ENCODE data around the gene SEMA6C.

The SEMA6C gene

DNA sequence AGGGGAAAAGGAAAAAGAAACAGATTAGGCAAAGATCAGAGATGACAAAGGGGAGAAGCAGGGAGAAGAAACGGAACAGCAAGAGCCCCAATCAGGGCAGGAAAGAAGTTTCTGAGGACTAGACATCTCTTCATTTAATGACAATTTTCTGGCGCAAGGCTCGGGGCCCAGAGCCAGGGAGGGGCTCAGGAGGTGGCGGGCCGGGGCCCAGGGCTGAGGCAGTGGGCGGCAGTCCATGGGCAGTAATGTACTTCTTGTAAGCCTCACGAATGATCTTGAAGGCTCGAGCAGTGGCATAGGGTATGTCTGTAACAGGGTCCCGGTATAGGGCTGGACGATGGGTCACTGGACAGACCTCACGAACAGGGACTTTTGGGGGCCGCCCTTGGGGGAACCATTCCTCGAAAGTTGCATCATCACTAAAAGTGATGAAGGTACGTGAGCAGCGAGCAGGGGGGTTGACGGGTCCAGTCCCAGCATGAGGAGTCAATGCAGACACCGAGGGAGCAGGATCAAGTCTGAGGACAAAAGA is 30.1 kb upstream of the SEMA6C start:
- Histone ChIP-seq H3K36me3 (peaks cover 94% of the 10 kb centered on the region), H3K27ac (no peak overlapping the region), H3K9ac (no peak overlapping the region), H3K4me2 (no peak overlapping the region), H3K9me3 (no peaks in the 10 kb centered on the region), H4K20me1 (no peaks in the 10 kb centered on the region), H3K4me1 (no peaks in the 10 kb centered on the region), H3K4me3 (no peak overlapping the region), H3K27me3 (no peaks in the 10 kb centered on the region)
- TF ChIP-seq Cebpa-rat (IDR thresholded peaks at IDR 0.05), result no peak

DNA sequence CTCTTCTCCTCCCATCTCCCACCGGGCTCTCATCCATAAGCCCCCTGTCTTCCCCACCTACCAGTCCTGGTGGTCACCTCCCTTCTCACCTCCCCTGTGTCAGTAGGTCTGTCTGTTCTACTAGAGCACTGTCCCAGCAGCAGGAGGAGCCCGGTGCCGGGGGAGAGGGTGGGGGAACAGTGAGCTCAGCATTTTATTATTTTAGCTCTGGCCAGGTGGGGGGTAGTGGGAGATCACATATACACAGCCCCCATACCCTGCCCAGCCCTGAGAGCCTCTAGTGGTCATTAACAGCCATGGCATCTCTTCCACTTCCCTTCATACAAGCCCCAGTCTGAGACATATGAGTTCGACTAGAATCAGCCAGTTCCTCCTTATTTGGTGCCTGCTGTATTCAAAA is 29.4 kb upstream of the SEMA6C start, which contains the start of gene TMOD4:
TSS of gene TMOD4 (minus strand) at position 119 of the 400 bp plus-strand sequence. CDS start 1,106 bp downstream, outside the sequence.
- Histone ChIP-seq H3K9me3 (no peaks in the 10 kb centered on the region), H4K20me1 (no peaks in the 10 kb centered on the region), H3K27me3 (no peaks in the 10 kb centered on the region), H3K27ac (no peak within 1 kb of the TSS), H3K4me3 (no peak within 1 kb of the TSS), H3K36me3 (peaks cover 94% of the 10 kb centered on the region), H3K4me1 (no peaks in the 10 kb centered on the region), H3K4me2 (no peak within 1 kb of the TSS), H3K9ac (no peak within 1 kb of the TSS)
- no peak for TF ChIP-seq Cebpa-rat (IDR thresholded peaks at IDR 0.05)

DNA sequence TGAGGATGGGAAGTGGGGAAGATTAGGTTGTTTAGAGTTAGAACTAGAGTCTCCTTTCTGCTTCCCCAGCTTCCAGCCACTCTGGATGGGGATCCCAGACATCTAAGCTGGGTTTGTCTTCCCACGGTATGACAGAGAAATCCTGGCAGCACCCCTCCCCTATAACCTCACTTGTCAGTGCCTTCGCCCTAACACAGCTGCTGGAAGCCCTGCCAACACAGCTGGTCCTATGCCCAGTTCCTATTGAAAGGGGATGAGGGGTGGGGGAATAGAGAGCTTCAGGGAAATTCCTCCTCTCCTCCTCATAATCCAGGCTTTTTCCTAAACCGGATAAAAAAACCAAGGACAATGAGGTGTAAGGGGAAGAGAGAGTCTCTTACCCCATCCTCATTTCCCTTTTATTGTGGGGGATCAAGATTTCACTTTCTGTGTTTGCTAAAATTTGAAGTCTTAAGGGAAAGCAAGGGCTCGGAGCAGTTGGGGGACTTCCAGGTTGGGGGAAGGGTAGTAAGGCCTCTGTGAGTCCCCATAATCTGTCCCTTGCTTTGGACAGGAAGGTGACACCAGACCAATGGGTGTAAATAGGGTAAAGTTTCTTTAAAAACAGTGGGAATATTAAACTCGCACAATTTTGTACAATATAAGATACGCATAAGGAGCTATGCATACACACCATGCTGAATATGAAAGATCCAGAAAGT is 28.8 kb upstream of the SEMA6C start:
- no peak overlapping the region for H3K9ac ChIP-seq
- no peak overlapping the region for H3K4me3 ChIP-seq
- TF ChIP-seq Cebpa-rat (IDR thresholded peaks at IDR 0.05), result no peak
- H4K20me1 ChIP-seq, result no peaks in the 10 kb centered on the region
- H3K27me3 ChIP-seq, result no peaks in the 10 kb centered on the region
- H3K9me3 ChIP-seq, result no peaks in the 10 kb centered on the region
- no peak overlapping the region for H3K27ac ChIP-seq
- H3K36me3 ChIP-seq, result peaks cover 94% of the 10 kb centered on the region
- no peaks in the 10 kb centered on the region for H3K4me1 ChIP-seq
- H3K4me2 ChIP-seq, result no peak overlapping the region

DNA sequence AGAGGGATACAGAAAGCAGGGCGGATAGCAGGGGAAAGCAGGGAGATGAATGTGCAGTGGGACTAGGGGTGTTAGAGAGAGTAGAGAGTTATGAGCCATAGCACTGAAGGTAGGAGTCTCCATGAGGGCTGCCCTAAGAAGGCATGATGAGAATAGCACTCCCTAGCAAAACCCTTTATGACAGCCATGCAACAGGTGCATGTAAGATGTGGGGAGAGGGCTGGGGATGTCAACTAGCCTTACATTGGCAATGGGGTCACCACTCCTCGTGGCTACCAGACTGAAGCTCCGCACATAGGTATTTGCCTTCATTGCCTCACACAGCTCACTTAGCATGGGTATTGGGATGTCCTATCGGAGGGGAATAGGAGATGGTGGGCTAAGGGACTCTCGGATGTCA is 24.8 kb upstream of the SEMA6C start:
- Histone ChIP-seq H3K4me1 (peaks cover 11% of the 10 kb centered on the region), H3K9me3 (no peaks in the 10 kb centered on the region), H3K36me3 (peaks cover 85% of the 10 kb centered on the region), H3K4me2 (no peak overlapping the region), H3K4me3 (no peak overlapping the region), H3K27ac (no peak overlapping the region), H3K27me3 (no peaks in the 10 kb centered on the region), H4K20me1 (no peaks in the 10 kb centered on the region), H3K9ac (no peak overlapping the region)
- no peak for TF ChIP-seq Cebpa-rat (IDR thresholded peaks at IDR 0.05)

DNA sequence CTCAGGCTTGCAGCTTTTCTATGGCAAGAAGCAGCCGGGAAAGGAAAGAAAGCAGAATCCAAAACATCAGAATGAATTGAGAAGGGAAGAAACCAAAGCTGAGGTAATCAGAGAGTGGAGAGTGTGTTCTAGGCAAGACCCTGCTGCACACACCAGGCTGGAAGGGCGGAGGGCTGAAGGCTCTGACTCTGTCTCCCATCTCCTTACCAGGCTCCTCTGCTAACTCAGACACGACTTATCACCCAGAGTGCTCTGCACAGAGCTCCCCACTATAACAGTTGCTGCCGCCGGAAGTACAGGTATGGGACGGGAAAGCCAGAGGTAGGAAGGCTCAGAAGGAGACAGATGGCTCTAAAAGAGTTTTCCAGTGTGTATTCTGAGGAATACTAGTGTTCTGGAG is 20.7 kb upstream of the SEMA6C start:
- no peak for TF ChIP-seq Cebpa-rat (IDR thresholded peaks at IDR 0.05)
- H3K4me3 ChIP-seq, result peak overlapping the region; percentile 79
- H3K4me1 ChIP-seq, result peaks cover 33% of the 10 kb centered on the region
- H3K27me3 ChIP-seq, result no peaks in the 10 kb centered on the region
- H3K9ac ChIP-seq, result peak overlapping the region; percentile 88
- H3K36me3 ChIP-seq, result peaks cover 48% of the 10 kb centered on the region
- no peaks in the 10 kb centered on the region for H4K20me1 ChIP-seq
- 0 out of 2 replicates have a peak overlapping the region, but pooled peaks have one; percentile 79 for H3K27ac ChIP-seq
- peak overlapping the region; percentile 85 for H3K4me2 ChIP-seq
- H3K9me3 ChIP-seq, result no peaks in the 10 kb centered on the region

DNA sequence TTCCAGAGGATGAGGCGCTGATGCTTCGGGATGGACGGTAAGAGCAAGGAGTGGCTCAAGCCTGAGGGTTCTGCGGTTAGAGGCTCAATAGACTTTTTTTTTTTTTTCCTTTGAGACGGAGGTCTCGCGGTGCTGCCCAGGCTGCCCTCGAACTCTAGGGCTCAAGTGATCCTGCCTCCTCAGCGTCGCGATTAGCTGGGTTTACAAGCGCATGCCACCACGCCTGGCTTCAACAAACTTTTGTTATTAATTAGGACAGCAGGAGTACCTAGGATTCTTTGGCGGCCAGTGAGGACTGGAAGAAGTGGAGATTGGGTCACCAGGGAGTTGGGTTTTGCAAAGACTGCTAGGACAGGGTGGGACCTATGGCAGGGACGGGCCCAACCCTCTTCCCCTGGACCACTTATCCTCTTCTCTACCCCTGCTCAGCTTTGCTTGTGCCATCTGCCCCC is 20.1 kb upstream of the SEMA6C start:
- H4K20me1 ChIP-seq, result no peaks in the 10 kb centered on the region
- H3K9me3 ChIP-seq, result no peaks in the 10 kb centered on the region
- peaks cover 47% of the 10 kb centered on the region for H3K36me3 ChIP-seq
- H3K4me3 ChIP-seq, result peak overlapping the region; percentile 79
- peak overlapping the region; percentile 88 for H3K9ac ChIP-seq
- peak overlapping the region; percentile 85 for H3K4me2 ChIP-seq
- H3K27ac ChIP-seq, result peak overlapping the region; percentile 79
- no peak for TF ChIP-seq Cebpa-rat (IDR thresholded peaks at IDR 0.05)
- H3K4me1 ChIP-seq, result peaks cover 33% of the 10 kb centered on the region
- no peaks in the 10 kb centered on the region for H3K27me3 ChIP-seq

DNA sequence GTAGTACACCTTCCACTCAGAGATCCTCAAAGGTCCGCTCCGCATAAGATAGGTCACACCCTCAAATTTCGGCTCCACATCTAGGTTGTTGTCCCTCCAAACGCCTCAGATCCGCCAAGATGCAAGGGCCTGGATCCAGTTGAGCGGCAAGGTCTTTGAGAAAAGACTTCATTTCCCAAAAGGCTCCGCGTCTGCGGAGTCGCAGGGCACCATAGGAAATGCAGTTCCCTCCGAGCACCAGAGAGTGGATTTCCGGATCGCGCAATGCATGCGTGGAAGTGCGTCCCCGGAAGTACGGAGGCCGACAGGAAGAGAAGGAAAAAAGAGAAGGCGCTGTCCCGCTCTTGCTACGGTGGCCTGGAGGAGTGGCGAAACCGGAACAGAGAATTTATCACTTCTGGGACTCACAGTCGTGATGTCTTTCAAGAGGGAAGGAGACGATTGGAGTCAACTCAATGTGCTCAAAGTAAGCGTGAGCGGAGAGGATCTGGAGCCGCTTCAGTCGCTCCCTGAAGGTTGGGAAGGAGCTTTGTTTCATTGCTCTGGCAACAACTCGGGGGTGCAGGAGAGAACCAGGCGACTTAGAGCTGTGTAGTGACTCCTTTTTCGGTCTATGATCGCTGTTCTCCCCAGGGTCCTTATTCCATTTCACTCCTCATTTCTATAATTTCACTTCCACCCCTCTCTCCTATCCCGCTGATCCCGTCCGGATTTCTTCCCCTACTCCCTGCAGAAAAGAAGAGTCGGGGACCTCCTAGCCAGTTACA is 19.5 kb upstream of the SEMA6C start, which contains the start of the genes LYSMD1 and SCNM1:
TSS of gene LYSMD1 (minus strand) at position 165 of the 767 bp plus-strand sequence. CDS start 644 bp downstream, outside the sequence.
TSS of gene SCNM1 (plus strand) at position 407 of the 767 bp plus-strand sequence. CDS start at position 416, 9 bp downstream.
- H3K36me3 ChIP-seq, result peaks cover 45% of the 10 kb centered on the region
- H4K20me1 ChIP-seq, result no peaks in the 10 kb centered on the region
- H3K4me1 ChIP-seq, result peaks cover 33% of the 10 kb centered on the region
- no peaks in the 10 kb centered on the region for H3K9me3 ChIP-seq
- peak within 1 kb of the TSS; percentile 79 for H3K27ac ChIP-seq
- TF ChIP-seq Cebpa-rat (IDR thresholded peaks at IDR 0.05), result no peak
- H3K27me3 ChIP-seq, result no peaks in the 10 kb centered on the region
- peak within 1 kb of the TSS; percentile 85 for H3K4me2 ChIP-seq
- peak within 1 kb of the TSS; percentile 88 for H3K9ac ChIP-seq
- peak within 1 kb of the TSS; percentile 79 for H3K4me3 ChIP-seq

DNA sequence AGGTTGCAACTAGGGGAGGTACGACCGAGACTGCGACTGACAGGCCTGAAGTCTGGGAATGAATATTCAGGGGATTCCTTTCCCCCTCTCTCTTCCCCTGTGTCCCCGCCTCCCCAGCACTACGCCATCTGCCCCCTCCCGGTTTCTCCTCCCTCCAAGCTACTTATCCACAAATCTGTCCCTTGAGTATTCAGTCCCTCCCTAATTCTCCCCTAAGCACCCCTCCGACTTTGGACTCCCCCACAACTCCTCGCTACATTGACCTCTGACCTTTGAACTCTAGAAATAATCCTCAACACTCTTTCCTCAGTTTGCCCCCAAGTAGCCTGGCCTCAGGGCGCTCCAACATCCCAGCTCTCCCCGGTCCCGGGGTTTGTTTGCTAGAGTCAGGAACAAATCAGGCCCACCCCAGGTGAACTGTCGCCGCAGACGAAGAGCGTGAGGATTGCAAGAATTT is 18.9 kb upstream of the SEMA6C start:
- peaks cover 45% of the 10 kb centered on the region for H3K36me3 ChIP-seq
- no peak for TF ChIP-seq Cebpa-rat (IDR thresholded peaks at IDR 0.05)
- H3K4me1 ChIP-seq, result peaks cover 39% of the 10 kb centered on the region
- H3K4me2 ChIP-seq, result peak overlapping the region; percentile 85
- H3K9ac ChIP-seq, result peak overlapping the region; percentile 75
- peak overlapping the region; percentile 73 for H3K27ac ChIP-seq
- peak overlapping the region; percentile 79 for H3K4me3 ChIP-seq
- no peaks in the 10 kb centered on the region for H3K9me3 ChIP-seq
- no peaks in the 10 kb centered on the region for H4K20me1 ChIP-seq
- no peaks in the 10 kb centered on the region for H3K27me3 ChIP-seq

DNA sequence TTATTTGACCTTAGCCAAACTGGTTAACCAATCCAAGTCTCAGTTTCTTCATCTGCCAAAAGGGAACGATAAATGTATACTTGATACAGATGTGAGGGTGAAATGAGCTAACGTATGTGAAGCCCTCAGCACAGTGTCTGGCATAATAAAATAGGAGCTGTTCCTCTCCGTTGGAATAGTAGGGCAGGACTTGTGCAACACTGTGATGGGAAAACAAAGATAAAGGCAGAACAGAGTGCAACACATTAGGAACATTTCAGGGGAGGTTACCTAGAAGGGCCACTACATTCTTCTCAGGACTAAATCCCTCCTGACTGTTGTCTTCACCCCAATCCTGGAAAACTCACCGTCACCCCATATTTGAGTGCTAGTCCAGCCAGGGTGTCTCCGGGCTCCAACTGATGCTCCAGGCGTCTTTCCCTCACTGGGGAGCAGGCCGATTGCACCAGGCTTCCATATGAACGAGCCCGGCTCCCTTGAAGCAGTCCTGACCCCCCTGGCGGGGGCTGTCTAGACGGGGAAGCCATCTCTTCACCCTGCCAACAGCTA is 18.4 kb upstream of the SEMA6C start:
- Histone ChIP-seq H3K9me3 (no peaks in the 10 kb centered on the region), H3K4me3 (peak overlapping the region; percentile 79), H4K20me1 (no peaks in the 10 kb centered on the region), H3K27ac (peak overlapping the region; percentile 73), H3K4me1 (peaks cover 44% of the 10 kb centered on the region), H3K9ac (peak overlapping the region; percentile 75), H3K27me3 (no peaks in the 10 kb centered on the region), H3K36me3 (peaks cover 42% of the 10 kb centered on the region), H3K4me2 (peak overlapping the region; percentile 85)
- TF ChIP-seq Cebpa-rat (IDR thresholded peaks at IDR 0.05), result no peak

Data from BLaER1 (cell line).